ENCODE results near the gene SMIM13. TPM values are rescaled to one million over a fixed set of nuclear protein-coding genes. Genes with fewer than 3 reads are reported as not detected.

SMIM13 gene
- total and polyA plus RNA-seq, 12 donors: 3.0 to 14.6 (median 11.5) TPM

- Histone ChIP-seq H3K27ac (no peak overlapping the region), H3K4me1 (peaks cover 0 to 9% (median 0%) of the 10 kb centered on the region in 9 donors), H3K4me3 (no peak overlapping the region), H3K9me3 (peaks cover 0 to 11% (median 0%) of the 10 kb centered on the region in 11 donors), H3K36me3 (peaks cover 0 to 5% (median 0%) of the 10 kb centered on the region in 9 donors), H3K27me3 (no peaks in the 10 kb centered on the region)
- WGBS, 2 donors: 96 to 99% methylated on average over 5 of the region's 5 CpGs
- intact Hi-C loops (cut with DNase I): no loop called here
- ATAC-seq (no peak), DNase-seq (no peak)
- TF ChIP-seq CTCF (IDR thresholded peaks at IDR 0.05): no peak
These were observed 7.8 kb downstream of the SMIM13 start for GRCh38 chr6:11101417-11101816.

- no peak for DNase-seq
- peaks cover 0 to 5% (median 0%) of the 10 kb centered on the region in 9 donors for H3K36me3 ChIP-seq
- peaks cover 0 to 13% (median 0%) of the 10 kb centered on the region in 9 donors for H3K4me1 ChIP-seq
- no peak overlapping the region for H3K27ac ChIP-seq
- H3K9me3 ChIP-seq: peaks cover 0 to 11% (median 0%) of the 10 kb centered on the region in 11 donors
- no peak for ATAC-seq
- intact Hi-C loops (cut with DNase I): no loop called here
- no peak overlapping the region for H3K4me3 ChIP-seq
- H3K27me3 ChIP-seq: no peaks in the 10 kb centered on the region
- WGBS, 2 donors: 86 to 87% methylated on average over 5 of the region's 5 CpGs
- no peak for TF ChIP-seq CTCF (IDR thresholded peaks at IDR 0.05)
These were observed 9.4 kb downstream of the SMIM13 start for GRCh38 chr6:11103065-11103464.

GRCh38 chr6:11108726-11109125 is 15.1 kb downstream of the SMIM13 start:
- ATAC-seq (no peak), DNase-seq (no peak)
- Histone ChIP-seq H3K36me3 (no peaks in the 10 kb centered on the region), H3K4me3 (no peak overlapping the region), H3K4me1 (peaks cover 0 to 19% (median 8%) of the 10 kb centered on the region in 9 donors), H3K9me3 (no peaks in the 10 kb centered on the region), H3K27ac (no peak overlapping the region), H3K27me3 (no peaks in the 10 kb centered on the region)
- intact Hi-C loops (cut with DNase I): no loop called here
- no peak for TF ChIP-seq CTCF (IDR thresholded peaks at IDR 0.05)

GRCh38 chr6:11110921-11111768 is 17.5 kb downstream of the SMIM13 start, which contains the start of gene ERVFRD-1:
TSS of gene ERVFRD-1 (minus strand) at chr6:11111725. CDS start at chr6:11105310, 6,415 bp downstream.
- DNase-seq: no peak
- no peaks in the 10 kb centered on the region for H3K9me3 ChIP-seq
- intact Hi-C loops (cut with DNase I): no loop called here
- whole genome bisulfite sequencing, 2 donors: 78 to 82% methylated on average over 16 of the region's 16 CpGs
- H3K27me3 ChIP-seq: no peaks in the 10 kb centered on the region
- no peak for TF ChIP-seq CTCF (IDR thresholded peaks at IDR 0.05)
- H3K4me3 ChIP-seq: no peak within 1 kb of the TSS
- no peaks in the 10 kb centered on the region for H3K36me3 ChIP-seq
- H3K27ac ChIP-seq: no peak within 1 kb of the TSS
- peaks cover 0 to 13% (median 8%) of the 10 kb centered on the region in 9 donors for H3K4me1 ChIP-seq
- peak in 1 of 8 donors; percentile 26 for ATAC-seq

Data from heart right ventricle (tissue), 16 donors.